Astrocyte (in vitro differentiated cells and primary cell): Measurements from ENCODE around the gene PCDHGB1. TPM values are rescaled to one million over a fixed set of nuclear protein-coding genes. Genes with fewer than 3 reads are reported as not detected.
"Not testable (repeated sequence)": the region's sequence is repeated elsewhere in the genome, so short reads cannot be mapped to it uniquely, and the experiment has no call there.

Experiments
- DNase-seq: peaks from one replicate; pipeline ENCODE4 v3.0.0-alpha.2; 2010; ENCODE audit warnings: low read depth
- FAIRE-seq: peaks from 2 replicates; lab custom pipeline; 2011; peaks lifted over from hg19 to GRCh38; lab: Jason Lieb, UNC
- H2AFZ ChIP-seq: 2 replicates; pipeline ENCODE4 v1.6.0; 2012; ENCODE audit warnings: low read depth, low read length, inconsistent platforms
- H3K27ac ChIP-seq: 2 replicates; pipeline ENCODE4 v1.5.1; 2011; ENCODE audit warnings: low read depth, low read length, inconsistent platforms
- H3K27me3 ChIP-seq: 2 replicates; pipeline ENCODE4 v1.6.0; 2011; ENCODE audit warnings: low read length, inconsistent platforms; ENCODE audit not compliant: insufficient read depth
- H3K36me3 ChIP-seq: 2 replicates; pipeline ENCODE4 v1.5.1; 2011; ENCODE audit warnings: low read length, inconsistent platforms; ENCODE audit not compliant: insufficient read depth
- H3K4me1 ChIP-seq: 2 replicates; pipeline ENCODE4 v1.5.1; 2011; ENCODE audit warnings: low read length, inconsistent platforms; ENCODE audit not compliant: insufficient read depth
- H3K4me2 ChIP-seq: 2 replicates; pipeline ENCODE4 v1.6.0; 2012; ENCODE audit warnings: low read length, inconsistent platforms
- H3K4me3 ChIP-seq: 2 replicates; pipeline ENCODE4 v1.5.1; 2011; ENCODE audit warnings: low read depth, mild to moderate bottlenecking, low read length, inconsistent platforms; ENCODE audit not compliant: insufficient read depth
- H3K79me2 ChIP-seq: 2 replicates; pipeline ENCODE4 v1.6.0; 2012; ENCODE audit warnings: mild to moderate bottlenecking, low read length, inconsistent platforms; ENCODE audit not compliant: insufficient read depth
- H3K9ac ChIP-seq: 2 replicates; pipeline ENCODE4 v1.6.0; 2012; ENCODE audit warnings: mild to moderate bottlenecking, low read length, inconsistent platforms
- H3K9me3 ChIP-seq: 2 replicates; pipeline ENCODE4 v1.5.1; 2012; ENCODE audit warnings: low read depth, mild to moderate bottlenecking, low read length, inconsistent platforms; ENCODE audit not compliant: insufficient read depth
- H4K20me1 ChIP-seq: 2 replicates; pipeline ENCODE4 v1.6.0; 2012; ENCODE audit warnings: low read length, inconsistent platforms; ENCODE audit not compliant: insufficient read depth
- H3K27ac Mint-ChIP-seq: one replicate; pipeline ENCODE4 v1.8.0; 2021; ENCODE audit warnings: mild to moderate bottlenecking, mixed read lengths; ENCODE audit not compliant: unreplicated experiment
- H3K27me3 Mint-ChIP-seq: one replicate; pipeline ENCODE4 v1.8.0; 2021; ENCODE audit warnings: low read depth, mixed read lengths; ENCODE audit not compliant: unreplicated experiment
- H3K36me3 Mint-ChIP-seq: one replicate; pipeline ENCODE4 v1.8.0; 2021; ENCODE audit warnings: low read depth, mixed read lengths; ENCODE audit not compliant: unreplicated experiment
- H3K4me1 Mint-ChIP-seq: one replicate; pipeline ENCODE4 v1.8.0; 2021; ENCODE audit warnings: low read depth, mixed read lengths; ENCODE audit not compliant: unreplicated experiment
- H3K4me3 Mint-ChIP-seq: one replicate; pipeline ENCODE4 v1.8.0; 2021; ENCODE audit warnings: mild to moderate bottlenecking, moderate library complexity, mixed read lengths; ENCODE audit not compliant: unreplicated experiment
- H3K9me3 Mint-ChIP-seq: one replicate; pipeline ENCODE4 v1.8.0; 2021; ENCODE audit warnings: mild to moderate bottlenecking, mixed read lengths; ENCODE audit not compliant: unreplicated experiment
- CTCF ChIP-seq: IDR thresholded peaks from 2 replicates; pipeline ENCODE4 v1.5.1; 2011; ENCODE audit warnings: low read depth, mild to moderate bottlenecking, inconsistent platforms, low read length, moderate library complexity; ENCODE audit not compliant: insufficient read depth
- EZH2 ChIP-seq: IDR thresholded peaks from 2 replicates; pipeline ENCODE4 v1.6.1; 2012; ENCODE audit warnings: mild to moderate bottlenecking, low read length, inconsistent platforms; ENCODE audit not compliant: insufficient read depth
- total RNA-seq: library from RNA; stranded (reverse); gene quantifications from 2 replicates; pipeline ENCODE4 v1.2.1, GENCODE V29; 2021

PCDHGB1 gene
- total RNA-seq, 1 donor from 2014 or later: 1.5 TPM

- peaks cover 16% of the 10 kb centered on the region for H3K9me3 Mint-ChIP-seq
- H3K4me3 ChIP-seq: peak within 1 kb of the TSS; percentile 33
- H3K79me2 ChIP-seq: no peaks in the 10 kb centered on the region
These were observed 19.4 kb upstream of the PCDHGB1 start, which contains the start of gene PCDHGA1 for GRCh38 chr5:141330299-141331080. Gene PCDHGA1, plus strand, starts transcription at chr5:141330514.

GRCh38 chr5:141332571-141332970 is 17.3 kb upstream of the PCDHGB1 start:
- H3K36me3 ChIP-seq, H3K4me1 Mint-ChIP-seq, H3K9ac ChIP-seq, H2AFZ ChIP-seq, H3K4me3 Mint-ChIP-seq, H3K4me2 ChIP-seq, H3K36me3 Mint-ChIP-seq, H3K27ac ChIP-seq, H3K4me3 ChIP-seq, H3K27ac Mint-ChIP-seq, DNase-seq, H3K79me2 ChIP-seq, H3K27me3 Mint-ChIP-seq, FAIRE-seq, H3K27me3 ChIP-seq, H4K20me1 ChIP-seq, H3K4me1 ChIP-seq: not testable (repeated sequence)
- H3K9me3 Mint-ChIP-seq: peaks cover 14% of the 10 kb centered on the region
- H3K9me3 ChIP-seq: peaks cover 28% of the 10 kb centered on the region

More at GRCh38 chr5:141330299-141331080, 19.4 kb upstream of the PCDHGB1 start, which contains the start of gene PCDHGA1:
- Histone ChIP-seq H3K36me3 (no peaks in the 10 kb centered on the region), H3K4me2 (peak within 1 kb of the TSS; percentile 74), H2AFZ (peak within 1 kb of the TSS; percentile 27), H3K27me3 (no peaks in the 10 kb centered on the region), H4K20me1 (no peaks in the 10 kb centered on the region), H3K27ac (no peak within 1 kb of the TSS), H3K9me3 (peaks cover 28% of the 10 kb centered on the region), H3K4me1 (no peaks in the 10 kb centered on the region), H3K9ac (peak within 1 kb of the TSS; percentile 39)
- Mint-ChIP-seq H3K27me3 (no peaks in the 10 kb centered on the region), H3K4me3 (no peak within 1 kb of the TSS), H3K4me1 (no peaks in the 10 kb centered on the region), H3K27ac (no peak within 1 kb of the TSS), H3K36me3 (no peaks in the 10 kb centered on the region)
- TF ChIP-seq CTCF (peak; percentile 51), EZH2 (no peak)
- DNase-seq (no peak), FAIRE-seq (no peak)

- Mint-ChIP-seq H3K4me3 (no peak within 1 kb of the TSS), H3K9me3 (peaks cover 41% of the 10 kb centered on the region), H3K27ac (no peak within 1 kb of the TSS), H3K36me3 (peaks cover 3% of the 10 kb centered on the region), H3K4me1 (no peaks in the 10 kb centered on the region), H3K27me3 (peaks cover 2% of the 10 kb centered on the region)
- Histone ChIP-seq H3K79me2 (no peaks in the 10 kb centered on the region), H3K4me1 (no peaks in the 10 kb centered on the region), H4K20me1 (no peaks in the 10 kb centered on the region), H3K4me3 (peak within 1 kb of the TSS; percentile 61), H3K27me3 (peaks cover 3% of the 10 kb centered on the region), H2AFZ (peak within 1 kb of the TSS; percentile 77), H3K36me3 (no peaks in the 10 kb centered on the region), H3K27ac (no peak within 1 kb of the TSS), H3K4me2 (peak within 1 kb of the TSS; percentile 80), H3K9me3 (peaks cover 23% of the 10 kb centered on the region), H3K9ac (no peak within 1 kb of the TSS)
- FAIRE-seq (no peak), DNase-seq (peak; percentile 28)
- TF ChIP-seq EZH2 (no peak), CTCF (peak; percentile 41)
These were observed 11.2 kb upstream of the PCDHGB1 start, which contains the start of gene PCDHGA2 for GRCh38 chr5:141338538-141339306. Gene PCDHGA2, plus strand, starts transcription at chr5:141338760.

- FAIRE-seq, H3K36me3 ChIP-seq, H3K4me2 ChIP-seq, H3K4me1 ChIP-seq, H3K27me3 ChIP-seq, H3K9ac ChIP-seq, H3K4me3 ChIP-seq, H3K27ac ChIP-seq, H3K4me3 Mint-ChIP-seq, H3K79me2 ChIP-seq, H4K20me1 ChIP-seq, H3K4me1 Mint-ChIP-seq, H3K27me3 Mint-ChIP-seq, DNase-seq, H3K27ac Mint-ChIP-seq, H2AFZ ChIP-seq, H3K36me3 Mint-ChIP-seq: not testable (repeated sequence)
- H3K9me3 ChIP-seq: peaks cover 36% of the 10 kb centered on the region
- peaks cover 48% of the 10 kb centered on the region for H3K9me3 Mint-ChIP-seq
These were observed 9.0 kb upstream of the PCDHGB1 start for GRCh38 chr5:141340781-141341354.
